ENCODE data around the gene TTC28. TPM values are rescaled to one million over a fixed set of nuclear protein-coding genes. Genes with fewer than 3 reads are reported as not detected.
A peak's percentile ranks its signal among the peaks of the same experiment; 100 is the strongest.

TTC28 gene
- total RNA-seq, 2 donors from 2014 or later = 0.03 to 0.28 TPM

GRCh38 chr22:27982630-27983180, 696.9 kb downstream of the TTC28 start:
- H3K4me3 Mint-ChIP-seq = no peak overlapping the region
- no peaks in the 10 kb centered on the region for H3K4me1 Mint-ChIP-seq
- ATAC-seq (replicated peaks) = no peak
- no peaks in the 10 kb centered on the region for H3K27me3 Mint-ChIP-seq
- H3K36me3 Mint-ChIP-seq (ENCODE audit: low read depth) = no peaks in the 10 kb centered on the region
- no peak overlapping the region for H3K27ac Mint-ChIP-seq
- H3K9me3 Mint-ChIP-seq = no peaks in the 10 kb centered on the region

GRCh38 chr22:27982106-27982505, 697.5 kb downstream of the TTC28 start:
- Mint-ChIP-seq H3K4me3 (no peak overlapping the region), H3K36me3 (ENCODE audit: low read depth) (no peaks in the 10 kb centered on the region), H3K27me3 (no peaks in the 10 kb centered on the region), H3K4me1 (no peaks in the 10 kb centered on the region), H3K27ac (no peak overlapping the region), H3K9me3 (no peaks in the 10 kb centered on the region)
- no peak for ATAC-seq (replicated peaks)

GRCh38 chr22:27980424-27981148, 699.1 kb downstream of the TTC28 start:
- ATAC-seq (replicated peaks) = no peak
- no peak overlapping the region for H3K4me3 Mint-ChIP-seq
- H3K27ac Mint-ChIP-seq = no peak overlapping the region
- H3K4me1 Mint-ChIP-seq = no peaks in the 10 kb centered on the region
- no peaks in the 10 kb centered on the region for H3K36me3 Mint-ChIP-seq (ENCODE audit: low read depth)
- no peaks in the 10 kb centered on the region for H3K27me3 Mint-ChIP-seq
- no peaks in the 10 kb centered on the region for H3K9me3 Mint-ChIP-seq

- ATAC-seq (replicated peaks) = no peak
- Mint-ChIP-seq H3K4me3 (no peak overlapping the region), H3K27ac (no peak overlapping the region), H3K36me3 (ENCODE audit: low read depth) (no peaks in the 10 kb centered on the region), H3K9me3 (no peaks in the 10 kb centered on the region), H3K27me3 (no peaks in the 10 kb centered on the region), H3K4me1 (no peaks in the 10 kb centered on the region)
These were observed 700.8 kb downstream of the TTC28 start for GRCh38 chr22:27978802-27979201.

GRCh38 chr22:27978317-27978716, 701.3 kb downstream of the TTC28 start:
- no peak for ATAC-seq (replicated peaks)
- Mint-ChIP-seq H3K27ac (no peak overlapping the region), H3K4me1 (no peaks in the 10 kb centered on the region), H3K36me3 (ENCODE audit: low read depth) (no peaks in the 10 kb centered on the region), H3K27me3 (no peaks in the 10 kb centered on the region), H3K4me3 (no peak overlapping the region), H3K9me3 (no peaks in the 10 kb centered on the region)

GRCh38 chr22:27976586-27976985, 703.1 kb downstream of the TTC28 start:
- Mint-ChIP-seq H3K27me3 (no peaks in the 10 kb centered on the region), H3K36me3 (ENCODE audit: low read depth) (no peaks in the 10 kb centered on the region), H3K4me3 (no peak overlapping the region), H3K27ac (no peak overlapping the region), H3K4me1 (no peaks in the 10 kb centered on the region), H3K9me3 (no peaks in the 10 kb centered on the region)
- ATAC-seq (replicated peaks) = no peak

GRCh38 chr22:27975381-27976013, 704.1 kb downstream of the TTC28 start:
- no peak overlapping the region for H3K27ac Mint-ChIP-seq
- H3K4me3 Mint-ChIP-seq = no peak overlapping the region
- no peaks in the 10 kb centered on the region for H3K4me1 Mint-ChIP-seq
- ATAC-seq (replicated peaks) = no peak
- H3K9me3 Mint-ChIP-seq = no peaks in the 10 kb centered on the region
- no peaks in the 10 kb centered on the region for H3K36me3 Mint-ChIP-seq (ENCODE audit: low read depth)
- H3K27me3 Mint-ChIP-seq = no peaks in the 10 kb centered on the region

GRCh38 chr22:27973846-27974245, 705.8 kb downstream of the TTC28 start:
- no peak for ATAC-seq (replicated peaks)
- no peaks in the 10 kb centered on the region for H3K27me3 Mint-ChIP-seq

GRCh38 chr22:27972732-27973698, 706.6 kb downstream of the TTC28 start:
- H3K27ac Mint-ChIP-seq = no peak overlapping the region
- no peaks in the 10 kb centered on the region for H3K27me3 Mint-ChIP-seq
- no peaks in the 10 kb centered on the region for H3K9me3 Mint-ChIP-seq
- H3K36me3 Mint-ChIP-seq (ENCODE audit: low read depth) = peaks cover 8% of the 10 kb centered on the region
- ATAC-seq (replicated peaks) = no peak
- no peaks in the 10 kb centered on the region for H3K4me1 Mint-ChIP-seq
- no peak overlapping the region for H3K4me3 Mint-ChIP-seq

More at GRCh38 chr22:27973846-27974245, 705.8 kb downstream of the TTC28 start:
- Mint-ChIP-seq H3K9me3 (no peaks in the 10 kb centered on the region), H3K4me1 (no peaks in the 10 kb centered on the region), H3K4me3 (no peak overlapping the region), H3K27ac (no peak overlapping the region), H3K36me3 (ENCODE audit: low read depth) (peaks cover 8% of the 10 kb centered on the region)

- H3K27me3 Mint-ChIP-seq = no peaks in the 10 kb centered on the region
- no peak overlapping the region for H3K27ac Mint-ChIP-seq
- H3K36me3 Mint-ChIP-seq (ENCODE audit: low read depth) = peaks cover 8% of the 10 kb centered on the region
- no peak overlapping the region for H3K4me3 Mint-ChIP-seq
- H3K4me1 Mint-ChIP-seq = no peaks in the 10 kb centered on the region
- H3K9me3 Mint-ChIP-seq = no peaks in the 10 kb centered on the region
- no peak for ATAC-seq (replicated peaks)
These were observed 707.7 kb downstream of the TTC28 start for GRCh38 chr22:27971926-27972325.

- Mint-ChIP-seq H3K27me3 (no peaks in the 10 kb centered on the region), H3K36me3 (ENCODE audit: low read depth) (peaks cover 8% of the 10 kb centered on the region), H3K27ac (no peak overlapping the region), H3K4me1 (no peaks in the 10 kb centered on the region), H3K9me3 (no peaks in the 10 kb centered on the region), H3K4me3 (no peak overlapping the region)
- no peak for ATAC-seq (replicated peaks)
These were observed 708.9 kb downstream of the TTC28 start for GRCh38 chr22:27970596-27971220.

GRCh38 chr22:27966168-27967064, 713.2 kb downstream of the TTC28 start:
- ATAC-seq (replicated peaks) = no peak
- Mint-ChIP-seq H3K36me3 (ENCODE audit: low read depth) (peaks cover 8% of the 10 kb centered on the region), H3K4me1 (no peaks in the 10 kb centered on the region)

GRCh38 chr22:27962268-27963044, 717.2 kb downstream of the TTC28 start:
- Mint-ChIP-seq H3K9me3 (no peaks in the 10 kb centered on the region), H3K36me3 (ENCODE audit: low read depth) (no peaks in the 10 kb centered on the region), H3K4me3 (no peak overlapping the region), H3K27ac (no peak overlapping the region), H3K27me3 (no peaks in the 10 kb centered on the region), H3K4me1 (no peaks in the 10 kb centered on the region)
- no peak for ATAC-seq (replicated peaks)

More at GRCh38 chr22:27966168-27967064, 713.2 kb downstream of the TTC28 start:
- no peaks in the 10 kb centered on the region for H3K9me3 Mint-ChIP-seq
- no peaks in the 10 kb centered on the region for H3K27me3 Mint-ChIP-seq
- H3K27ac Mint-ChIP-seq = peak overlapping the region; percentile 2
- H3K4me3 Mint-ChIP-seq = no peak overlapping the region

All from activated T-helper 17 cell treated with anti-CD3 and anti-CD28 coated beads, Interleukin-2, amount 50 U/mL, for 72 hours (primary cell).